Stimulated activated CD4-positive, alpha-beta T cell treated with anti-CD3 and anti-CD28 coated beads, TNF-alpha, amount 100 ng/mL, for 48 hours (primary cell): ENCODE data around the gene RGS14.
"Not testable (repeated sequence)": the region's sequence is repeated elsewhere in the genome, so short reads cannot be mapped to it uniquely, and the experiment has no call there.

Experiments
- DNase-seq, 3 donors: peaks; one replicate each; pipeline ENCODE4 v3.0.0-alpha.2; 2020; ENCODE audit warnings: low read depth in 3 of 3

Gene RGS14

DNA sequence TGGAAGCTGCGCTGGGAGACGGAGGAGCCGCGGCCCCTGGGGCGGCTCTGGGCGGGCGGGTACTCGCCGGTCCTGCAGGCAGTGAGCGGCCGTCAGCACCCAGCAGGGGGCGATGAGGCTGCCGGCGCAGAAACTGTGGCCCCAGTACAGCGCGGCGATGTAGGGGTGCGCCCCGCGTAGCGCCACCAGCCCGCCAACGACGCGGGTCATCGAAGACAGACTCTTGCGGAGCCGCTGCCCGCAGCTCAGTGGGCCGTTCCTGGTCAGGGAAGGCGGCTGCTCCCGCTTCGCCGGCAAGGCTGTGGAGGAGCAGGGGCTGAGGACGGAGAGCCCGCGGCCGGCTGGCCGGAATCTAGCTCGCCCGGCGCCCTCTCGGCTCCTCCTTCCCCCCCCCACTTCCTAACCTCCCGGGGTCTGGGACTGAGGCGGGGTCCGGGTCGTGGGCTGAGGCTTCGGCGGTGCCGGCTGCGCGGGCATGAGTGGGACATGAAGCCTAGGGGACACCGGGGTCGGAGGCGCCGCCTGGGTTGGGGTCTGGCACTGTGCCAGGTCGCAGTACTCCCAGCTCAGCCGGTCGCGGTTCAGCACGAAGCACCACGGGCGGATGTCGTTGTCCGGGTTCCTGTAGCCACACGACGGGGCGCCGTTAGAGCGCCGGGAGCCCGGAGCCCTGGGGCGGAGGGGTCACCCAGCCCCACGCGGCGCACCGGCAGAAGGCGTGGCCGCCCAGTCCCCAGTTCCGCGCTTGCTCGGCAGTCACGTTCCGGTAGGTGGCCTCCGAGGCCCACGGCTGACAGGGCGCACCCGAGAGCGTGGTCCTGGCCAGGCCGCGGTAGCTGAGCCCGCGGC lies 46.3 kb downstream of the RGS14 start:
- DNase-seq: peak; percentile 71 to 78 (median 77)

DNA sequence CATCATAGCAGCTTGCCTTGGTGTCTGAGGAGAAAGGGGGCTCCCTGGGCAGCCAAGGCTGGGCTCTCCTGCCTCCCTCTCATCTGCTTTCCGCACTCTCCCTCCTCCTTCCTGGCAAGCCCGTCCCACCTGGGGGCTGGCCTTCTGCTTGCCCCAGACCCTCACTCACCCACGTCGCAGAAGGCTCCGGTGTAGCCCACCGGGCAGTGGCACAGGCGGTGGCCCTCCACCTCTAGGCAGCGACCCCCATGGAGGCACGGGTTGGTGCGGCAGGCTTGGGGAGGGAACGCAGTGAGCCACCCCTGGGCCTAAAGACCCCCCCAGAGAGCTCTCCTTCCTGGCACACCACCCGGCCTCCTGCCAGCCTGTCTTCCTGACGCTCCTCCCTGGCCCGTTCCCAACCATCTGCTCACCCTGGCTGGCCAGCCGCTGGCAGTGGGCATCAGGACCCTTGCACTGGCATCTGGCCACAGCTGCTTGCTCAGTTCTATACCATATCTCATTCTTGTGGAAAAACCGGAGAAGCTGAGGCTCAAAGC lies 47.0 kb downstream of the RGS14 start:
- DNase-seq: no peak

DNA sequence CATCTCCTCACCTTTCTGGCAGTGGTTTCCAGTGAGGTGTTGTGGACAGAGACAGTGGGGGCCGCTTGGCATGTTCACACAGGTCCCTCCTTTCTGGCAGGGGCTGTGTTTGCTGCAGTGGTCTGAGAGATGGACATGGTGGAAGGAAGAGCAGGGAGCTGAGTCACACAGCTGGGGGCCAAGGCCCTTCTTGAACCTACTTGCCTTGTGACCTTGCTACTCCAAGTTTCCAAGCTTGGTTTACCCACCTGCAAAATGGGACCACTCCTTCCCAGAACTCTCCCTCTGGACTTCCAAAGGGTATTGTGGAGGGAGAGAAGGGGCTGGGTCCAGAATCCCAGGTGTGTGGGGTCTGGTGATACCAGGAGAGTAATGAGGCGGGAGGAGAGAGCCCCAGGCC lies 47.6 kb downstream of the RGS14 start:
- DNase-seq: no peak

DNA sequence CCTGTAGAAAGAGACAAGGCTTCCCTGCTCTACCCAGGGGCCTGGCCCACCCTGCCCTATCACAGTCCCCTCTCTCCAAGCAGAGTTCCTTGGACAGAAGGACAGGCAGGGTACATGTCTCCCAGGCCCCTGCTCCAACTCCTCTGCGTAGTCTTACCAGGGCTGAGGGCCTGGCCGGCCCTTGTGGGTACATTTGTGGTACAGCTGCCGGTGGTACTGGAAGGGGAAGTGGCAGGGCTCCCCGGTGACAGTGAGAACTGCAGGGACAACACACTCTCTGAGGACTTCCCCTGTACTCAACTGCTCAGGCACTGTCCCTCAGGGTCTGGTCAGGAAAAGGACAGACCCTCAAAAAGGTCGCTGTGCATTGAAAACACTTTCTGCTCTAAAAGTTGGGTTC lies 48.1 kb downstream of the RGS14 start:
- DNase-seq: no peak

DNA sequence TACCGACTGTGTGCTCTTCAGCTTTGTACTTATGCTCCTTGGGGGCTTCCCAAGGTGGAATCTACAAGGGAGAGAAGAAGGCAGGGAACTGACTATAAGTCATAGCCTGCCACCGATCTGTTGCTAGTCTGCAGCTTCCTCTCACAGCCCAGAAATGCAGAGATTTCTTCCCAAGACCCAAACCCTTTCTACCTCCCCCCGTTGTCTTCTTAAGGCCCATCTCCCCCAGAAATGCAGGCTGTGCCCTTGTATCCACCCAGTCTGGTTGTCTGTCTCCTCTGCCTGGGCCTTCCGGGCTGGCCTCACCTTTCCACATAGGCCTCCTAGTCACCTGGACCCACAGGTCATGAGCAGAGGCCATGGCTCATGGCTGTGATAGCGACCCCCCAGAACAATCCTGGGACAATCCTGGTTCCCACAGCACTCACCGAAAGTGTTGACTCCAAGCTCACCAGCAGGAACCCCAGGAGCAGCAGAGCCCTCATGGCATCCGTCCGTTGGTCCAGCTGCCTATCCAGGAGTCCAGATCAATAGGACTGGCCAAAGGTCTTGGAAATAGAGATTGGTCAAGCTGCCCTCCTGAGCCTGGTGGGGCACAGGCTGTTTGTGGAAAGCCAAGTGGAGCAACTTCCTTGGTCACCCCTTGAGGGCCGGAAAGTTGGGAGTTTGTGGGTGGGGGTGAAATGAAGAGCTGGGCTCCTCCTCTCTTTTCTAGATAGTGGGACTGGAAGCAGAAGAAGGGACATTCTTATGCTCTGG lies 51.5 kb downstream of the RGS14 start, which contains the start of gene F12:
TSS of gene F12 (minus strand) at position 522 of the 759 bp plus-strand sequence. CDS start at position 485, 37 bp downstream.
- no peak for DNase-seq

DNA sequence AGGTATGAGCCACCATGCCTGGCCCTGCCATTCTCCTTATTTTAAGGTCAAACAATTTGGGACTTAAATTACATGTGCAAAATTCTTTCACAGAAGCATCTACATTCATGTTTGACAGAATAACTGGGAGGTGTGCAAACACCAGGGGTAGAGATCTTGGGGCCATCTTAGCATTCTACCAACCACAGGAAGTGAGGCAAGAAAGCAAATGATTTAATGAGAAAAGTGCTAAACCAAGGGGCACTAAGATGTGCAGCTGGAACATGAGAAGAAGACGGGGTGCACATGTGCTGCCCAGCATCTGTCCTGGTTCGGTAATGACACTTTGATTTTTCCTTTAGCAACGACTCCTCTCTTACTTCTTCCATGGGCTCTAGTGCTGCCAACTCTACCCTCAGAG lies 52.9 kb downstream of the RGS14 start:
- DNase-seq: no peak

DNA sequence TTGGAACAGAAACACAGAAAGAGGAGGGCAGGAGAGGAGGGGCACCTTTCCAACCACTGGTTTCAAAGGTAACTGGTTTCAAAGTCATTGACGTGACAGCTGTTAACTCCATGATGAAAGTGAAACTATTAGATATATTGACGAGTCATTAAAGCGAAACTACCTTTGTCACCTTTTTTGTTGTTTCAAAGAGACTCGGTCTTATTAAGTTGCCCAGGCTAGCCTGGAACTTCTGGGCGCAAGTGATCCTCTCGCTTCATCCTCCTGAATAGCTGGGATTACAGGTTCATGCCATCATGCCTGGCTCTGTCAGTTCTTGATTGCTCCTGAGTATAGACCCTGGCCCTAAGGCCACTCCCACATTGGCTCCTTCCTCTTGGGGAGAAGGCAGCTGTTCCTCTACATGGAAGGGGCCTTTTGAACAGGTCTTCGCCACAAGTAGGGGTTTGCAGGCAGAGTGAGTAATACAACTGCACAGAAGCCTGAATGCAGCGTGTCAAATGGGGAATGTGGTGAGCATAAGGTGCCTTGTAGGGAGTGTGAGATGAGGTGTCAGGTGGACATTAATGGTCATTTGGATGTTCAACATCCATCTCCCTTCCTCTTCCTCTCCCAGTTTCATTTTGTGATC lies 55.0 kb downstream of the RGS14 start:
- DNase-seq: no peak

DNA sequence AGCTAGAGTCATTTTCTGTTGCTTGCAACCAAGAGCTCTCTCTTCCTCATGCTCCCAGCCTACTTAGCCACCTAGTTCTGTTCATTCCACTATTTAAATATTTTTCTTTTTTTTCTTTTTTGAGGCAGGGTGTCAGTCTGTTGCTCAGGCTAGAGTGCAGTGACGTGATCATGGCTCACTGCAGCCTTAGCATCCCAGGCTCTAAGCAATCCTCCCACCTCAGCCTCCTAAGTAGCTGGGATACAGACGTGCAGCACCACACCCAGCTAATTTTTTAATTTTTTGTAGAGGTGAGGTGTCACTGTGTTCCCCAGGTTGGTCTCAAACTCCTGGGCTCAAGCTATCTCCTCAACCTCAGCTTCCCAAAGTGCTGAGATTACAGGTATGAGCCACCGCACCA lies 56.8 kb downstream of the RGS14 start:
- DNase-seq: no peak

DNA sequence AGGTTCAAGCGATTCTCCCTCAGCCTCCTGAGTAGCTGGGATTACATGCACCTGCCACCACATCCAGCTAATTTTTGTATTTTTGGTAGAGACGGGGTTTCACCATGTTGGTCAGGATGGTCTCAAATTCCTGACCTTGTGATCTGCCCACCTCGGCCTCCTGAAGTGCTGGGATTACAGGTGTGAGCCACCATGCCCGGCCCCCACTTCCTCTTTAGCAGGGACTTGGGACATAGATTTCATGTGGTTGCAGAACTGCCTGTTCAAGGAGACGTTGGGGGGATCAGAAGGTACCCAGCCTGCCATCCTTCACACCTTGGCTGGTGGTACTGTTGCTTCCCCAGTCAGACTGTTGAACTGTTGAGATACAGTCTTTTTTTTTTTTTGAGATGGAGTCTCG lies 59.4 kb downstream of the RGS14 start:
- not testable (repeated sequence) for DNase-seq

DNA sequence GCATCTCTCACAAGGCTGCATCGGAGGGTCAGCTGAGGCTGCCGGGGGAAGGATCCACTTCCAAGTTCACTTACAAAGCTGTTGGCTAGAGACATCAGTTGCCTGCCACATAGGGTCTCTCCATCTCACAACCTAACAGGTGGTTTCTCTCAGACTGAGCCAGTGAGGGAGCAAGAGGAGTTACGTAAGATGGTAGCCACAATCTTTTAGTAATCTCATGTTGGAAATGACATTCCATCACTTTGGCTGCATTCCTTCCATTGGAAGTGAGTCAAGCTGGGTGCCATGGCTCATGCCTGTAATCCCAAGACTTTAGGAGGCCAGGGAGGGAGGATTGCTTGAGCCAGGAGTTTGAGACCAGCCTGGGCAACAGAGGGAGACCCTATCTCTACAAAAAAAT lies 61.3 kb downstream of the RGS14 start:
- DNase-seq: no peak

DNA sequence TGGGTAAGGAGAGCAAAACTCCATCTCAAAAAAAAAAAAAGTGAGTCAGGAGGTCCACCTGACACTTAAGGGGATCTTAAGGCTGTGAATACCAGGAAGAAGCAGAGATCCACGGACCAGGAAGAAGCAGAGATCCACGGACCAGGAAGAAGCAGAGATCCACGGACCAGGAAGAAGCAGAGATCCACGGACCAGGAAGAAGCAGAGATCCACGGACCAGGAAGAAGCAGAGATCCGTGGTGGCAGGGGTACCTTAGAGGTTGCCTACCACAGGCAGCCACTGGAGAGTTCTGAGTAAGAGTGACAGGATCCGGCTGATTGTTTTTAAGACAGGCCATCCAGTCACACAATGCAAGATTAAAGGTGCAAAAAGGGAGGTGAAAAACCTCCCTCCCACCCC lies 62.7 kb downstream of the RGS14 start:
- DNase-seq: not testable (repeated sequence)

DNA sequence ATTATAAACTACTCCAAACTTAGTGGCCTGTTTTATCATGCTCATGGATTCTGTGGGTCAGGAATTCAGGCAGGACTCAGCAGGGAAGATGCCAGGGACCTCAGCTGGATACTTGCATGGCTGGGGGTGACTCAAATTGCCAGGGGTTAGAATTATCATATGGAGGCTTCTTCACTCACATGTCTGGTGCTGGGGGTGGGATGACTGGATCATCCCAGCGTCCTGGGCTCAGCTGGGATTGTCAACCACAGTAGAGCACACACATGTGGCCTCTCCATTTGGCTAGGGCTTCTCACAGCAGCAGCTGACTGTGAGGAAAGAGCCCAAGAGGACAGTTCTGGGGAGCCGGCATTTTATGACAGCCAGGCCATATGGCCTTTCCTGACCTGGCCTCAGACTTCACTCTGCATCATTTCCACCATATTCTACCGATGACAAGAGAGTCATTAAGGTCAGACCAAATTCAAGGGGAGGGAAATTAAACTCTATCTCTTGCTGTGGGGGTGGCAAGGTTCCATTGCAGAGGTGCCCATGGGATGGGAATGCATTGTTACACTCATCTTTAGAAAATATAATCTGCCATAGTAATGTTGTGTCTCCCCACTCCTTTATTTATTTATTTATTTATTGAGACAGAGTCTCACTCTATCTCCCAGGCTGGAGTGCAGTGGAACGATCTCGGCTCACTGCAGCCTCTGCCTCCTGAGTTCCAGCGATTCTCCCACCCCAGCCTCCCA lies 63.5 kb downstream of the RGS14 start:
- DNase-seq: no peak
